K562 (cell line): Measurements from ENCODE around the gene ADRA1B. TPM values are rescaled to one million over a fixed set of nuclear protein-coding genes. Genes with fewer than 3 reads are reported as not detected.

Source experiments
- ATAC-seq: fragments of 200-7000 bp; cut with Tn5 transposase; 3 replicates; pipeline ENCODE4 v1.9.1; 2020; ENCODE audit warnings: moderate library complexity
- BruUV-seq: library from RNA; stranded (reverse); fragments of 400-500 nt; replicated peaks from 2 replicates; lab custom pipeline; 2021; lab: Mats Ljungman, UMichigan
- CTCF ChIA-PET: fragments of 300-600 bp; formaldehyde crosslinking; extraction: SDS; loops from one replicate; lab custom pipeline; 2021; ENCODE audit warnings: low intra/inter-chr PET ratio; lab: Yijun Ruan, JAX
- POLR2A ChIA-PET: fragments of 300-600, 350-650 bp; sonication (Branson Sonifier 250); formaldehyde crosslinking; extraction: SDS; loops from one replicate; lab custom pipeline; 2021; ENCODE audit warnings: antibody characterized with exemption, inconsistent platforms; lab: Yijun Ruan, JAX
- DNase-seq, 4 experiments: peaks; one replicate each; pipeline versions ENCODE4 v3.0.0 to v3.0.0-alpha.2; 2011 to 2018; ENCODE audit warnings: low spot score in 3 of 4, mixed read lengths in 3 of 4; ENCODE audit errors: extremely low read depth in 1 of 4
- FAIRE-seq: peaks from 2 replicates; lab custom pipeline; 2011; peaks lifted over from hg19 to GRCh38; lab: Jason Lieb, UNC
- H2AFZ ChIP-seq: 2 replicates; pipeline ENCODE4 v1.6.0; 2011; ENCODE audit warnings: low read depth, low read length, control low read depth, inconsistent platforms
- H3K27ac ChIP-seq: fragments of 200-600 bp; 3 replicates; pipeline ENCODE4 v1.8.0; 2011; ENCODE audit warnings: low read depth, mild to moderate bottlenecking, control low read depth, inconsistent platforms, low read length, moderate library complexity, mixed read lengths; ENCODE audit errors: extremely low read depth
- H3K27me3 ChIP-seq, 2 experiments: fragments of 300-600 bp in 1 of 2; 2 replicates in 1 of 2; 3 replicates in 1 of 2; pipeline versions ENCODE4 v1.6.0 to v1.8.0; 2011; ENCODE audit warnings: inconsistent platforms in 2 of 2, low read length in 2 of 2, mild to moderate bottlenecking in 1 of 2, mixed read lengths in 1 of 2, moderate library complexity in 1 of 2; ENCODE audit not compliant: control insufficient read depth in 2 of 2, insufficient read depth in 2 of 2
- H3K36me3 ChIP-seq: fragments of 300-600 bp; 3 replicates; pipeline ENCODE4 v1.8.0; 2011; ENCODE audit warnings: mild to moderate bottlenecking, low read length, inconsistent platforms; ENCODE audit not compliant: control insufficient read depth, insufficient read depth
- H3K4me1 ChIP-seq, 2 experiments: fragments of 200-600 bp in 1 of 2; replicated peaks in 1 of 2; 2 replicates in 1 of 2; 3 replicates in 1 of 2; pipeline versions ENCODE4 v1.5.1 to v1.8.0; 2011; ENCODE audit warnings: inconsistent platforms in 2 of 2, low read length in 2 of 2, mild to moderate bottlenecking in 1 of 2, mixed read lengths in 1 of 2, moderate library complexity in 1 of 2; ENCODE audit not compliant: control insufficient read depth in 2 of 2, insufficient read depth in 2 of 2
- H3K4me2 ChIP-seq: 2 replicates; pipeline ENCODE4 v1.6.1; 2011; ENCODE audit warnings: low read length, control low read depth, inconsistent platforms, mixed read lengths; ENCODE audit not compliant: insufficient read depth
- H3K4me3 ChIP-seq: fragments of 200-600 bp; sonication (generic), shearing (Covaris generic); 2 replicates; pipeline ENCODE4 v1.5.1; 2016; ENCODE audit warnings: control low read depth, inconsistent platforms
- H3K79me2 ChIP-seq: fragments of 200-600 bp; 3 replicates; pipeline ENCODE4 v1.8.0; 2011; ENCODE audit warnings: low read length, inconsistent platforms; ENCODE audit not compliant: control insufficient read depth, insufficient read depth
- H3K9ac ChIP-seq, 2 experiments: 2 replicates each; pipeline versions ENCODE4 v1.6.0 to v1.6.1; 2011; ENCODE audit warnings: low read depth in 2 of 2, low read length in 2 of 2, control low read depth in 1 of 2, inconsistent platforms in 1 of 2, mild to moderate bottlenecking in 1 of 2, mixed read lengths in 1 of 2; ENCODE audit not compliant: insufficient read depth in 1 of 2
- H3K9me1 ChIP-seq: one replicate; pipeline ENCODE4 v1.6.0; 2011; ENCODE audit warnings: inconsistent platforms, mild to moderate bottlenecking, low read length, moderate library complexity; ENCODE audit not compliant: control insufficient read depth, insufficient read depth
- H3K9me3 ChIP-seq: replicated peaks from 2 replicates; pipeline ENCODE4 v1.5.1; 2011; ENCODE audit warnings: low read depth, low read length, inconsistent platforms; ENCODE audit not compliant: control insufficient read depth, insufficient read depth
- H4K20me1 ChIP-seq: replicated peaks from 2 replicates; pipeline ENCODE4 v1.6.1; 2011; ENCODE audit warnings: low read length, inconsistent platforms, mixed read lengths; ENCODE audit not compliant: control insufficient read depth, insufficient read depth
- CSDE1 ChIP-seq, 2 experiments: fragments of 450-650 bp; IDR thresholded peaks; 2 replicates each; pipeline ENCODE4 v1.6.1; 2016; ENCODE audit warnings: mild to moderate bottlenecking in 1 of 2
- PTTG1 ChIP-seq: fragments of 450-650 bp; IDR thresholded peaks from 2 replicates; pipeline ENCODE4 v1.6.1; 2016; ENCODE audit warnings: low read depth, mild to moderate bottlenecking, missing genetic modification characterization, missing compliant biosample characterization
- SIX5 ChIP-seq, 2 experiments: IDR thresholded peaks; 2 replicates each; pipeline ENCODE4 v1.6.1; 2011; ENCODE audit warnings: low read length in 2 of 2, borderline replicate concordance in 1 of 2, low read depth in 1 of 2, mild to moderate bottlenecking in 1 of 2, moderate library complexity in 1 of 2; ENCODE audit not compliant: insufficient read depth in 1 of 2
- ZBED1 ChIP-seq: IDR thresholded peaks from 2 replicates; pipeline ENCODE4 v1.6.1; 2014
- ZBTB17 ChIP-seq: fragments of 450-650 bp; formaldehyde crosslinking; IDR thresholded peaks from 2 replicates; pipeline ENCODE4 v1.4.0; 2020; ENCODE audit warnings: mild to moderate bottlenecking
- ZNF23 ChIP-seq: fragments of 250-450 bp; sonication (Bioruptor Pico); IDR thresholded peaks from 2 replicates; pipeline ENCODE4 v1.4.0; 2020; ENCODE audit warnings: mild to moderate bottlenecking
- ZNF253 ChIP-seq: fragments of 250-450 bp; sonication (Bioruptor Pico); conservative IDR thresholded peaks from 2 replicates; pipeline ENCODE4 v1.6.1; 2021; ENCODE audit warnings: mild to moderate bottlenecking
- ZNF347 ChIP-seq: fragments of 450-650 bp; formaldehyde crosslinking; IDR thresholded peaks from 2 replicates; pipeline ENCODE4 v1.4.0; 2020; ENCODE audit warnings: low read depth, mild to moderate bottlenecking, moderate library complexity
- ZNF436 ChIP-seq: fragments of 250-450, 450-650 bp; sonication (Bioruptor Pico); formaldehyde crosslinking; IDR thresholded peaks from 2 replicates; pipeline ENCODE4 v1.7.0; 2020; ENCODE audit warnings: mild to moderate bottlenecking
- WGBS: fragments of 100-300 bp; shearing (Covaris generic); methylation state at CpG from one replicate; pipeline ENCODE4 v1.1.6; 2016; ENCODE audit warnings: low coverage, mixed read lengths; ENCODE audit not compliant: insufficient coverage; ENCODE audit errors: missing lambda C conversion rate; 5-methylcytosine and 5-hydroxymethylcytosine counted together
- in situ Hi-C: fragments of 300-500 bp; cut with MboI; formaldehyde crosslinking; loops from 4 replicates; pipeline ENCODE4 v1.15.0; 2018; ENCODE audit warnings: inconsistent platforms, mixed read lengths
- intact Hi-C: fragments of 100-400 bp; cut with micrococcal nuclease; formaldehyde crosslinking; loops from 2 replicates; pipeline ENCODE4 v1.14.2; 2022
- polyA plus RNA-seq, 8 experiments: library from polyadenylated mRNA; depleted of rRNA in 4 of 8; stranded (reverse) in 5 of 8; unstranded in 3 of 8; fragments of >200 nt; fragmentation: Nextera tagmentation in 2 of 8; fragmentation: Illumina TruSeq in 1 of 8; extraction: Ambion mirVana in 2 of 8; extraction: Trizol in 1 of 8; gene quantifications; 2 replicates each; pipeline versions ENCODE4 v1.2.1 to v1.2.3, GENCODE V29; 2011 to 2014; ENCODE audit warnings: inconsistent platforms in 1 of 8, missing spikeins in 1 of 8
- total RNA-seq, 7 experiments: library from RNA; depleted of rRNA in 6 of 7; stranded (reverse); fragments of >200 nt in 6 of 7; fragmentation: Illumina TruSeq in 2 of 7; extraction: Trizol in 2 of 7; gene quantifications; 2 replicates each; pipeline versions ENCODE4 v1.2.1 to v1.2.3, GENCODE V29; 2011 to 2021; ENCODE audit warnings: low replicate concordance in 1 of 7
- TF ChIP-seq, protein P1 (sequence below): fragments of 450-650 bp; IDR thresholded peaks from 2 replicates; pipeline ENCODE4 v1.7.0; 2016; ENCODE audit warnings: borderline replicate concordance
- TF ChIP-seq, protein P2 (sequence below): fragments of 250-450 bp; sonication (Bioruptor Pico); IDR thresholded peaks from 2 replicates; pipeline ENCODE4 v1.4.0; 2020; ENCODE audit warnings: mild to moderate bottlenecking, moderate library complexity
- TF ChIP-seq, protein P3 (sequence below): fragments of 450-650 bp; IDR thresholded peaks from 2 replicates; pipeline ENCODE4 v1.6.1; 2016; ENCODE audit warnings: low read depth, mild to moderate bottlenecking, moderate library complexity
- TF ChIP-seq, protein P4 (sequence below): fragments of 450-650 bp; IDR thresholded peaks from 2 replicates; pipeline ENCODE4 v1.6.1; 2016; ENCODE audit warnings: missing biosample characterization, missing genetic modification characterization

The ADRA1B gene
- total and polyA plus RNA-seq, 9 of the 15 experiments (the other 6 are each of a cell fraction or from before 2014, with no cell fraction given) = not detected

DNA sequence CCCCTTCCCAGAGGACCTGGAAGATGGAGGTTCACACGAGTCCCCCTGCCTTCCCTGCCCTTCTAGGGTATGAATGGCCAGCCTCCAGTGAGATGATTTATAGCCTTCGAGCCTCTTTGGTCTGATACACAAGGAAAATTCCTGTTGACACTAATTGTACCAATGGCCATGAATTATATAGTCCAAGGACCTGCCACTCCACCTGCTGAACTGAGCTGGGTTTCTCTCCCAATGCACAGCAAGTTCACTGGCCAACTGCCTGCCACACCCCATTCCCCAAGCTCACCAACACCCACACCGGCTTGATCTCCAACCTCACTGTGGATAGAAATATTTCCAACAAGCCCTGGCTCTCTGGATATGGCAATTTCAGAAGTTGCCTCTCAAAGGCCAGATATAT, 9.3 kb upstream of the ADRA1B start:
- POLR2A ChIA-PET = no interaction called here

More for the DNA sequence above, 9.3 kb upstream of the ADRA1B start:
- intact Hi-C loops = no loop called here
- TF ChIP-seq PTTG1 (tag) (no peak), CSDE1 (IDR thresholded peaks at IDR 0.05) (no peak), ZNF347 (CRISPR knock-in tag) (no peak), ZNF436 (CRISPR knock-in tag) (no peak), ZNF23 (CRISPR knock-in tag) (no peak), ZBED1 (no peak), ZBTB17 (CRISPR knock-in tag) (no peak), ZNF253 (CRISPR knock-in tag) (no peak), SIX5 (IDR thresholded peaks at IDR 0.05; ENCODE audit: borderline replicate concordance in 1 of 2, insufficient read depth in 1 of 2, low read depth in 1 of 2, low read length in 2 of 2) (no peak)
- TF ChIP-seq, protein P1, sequence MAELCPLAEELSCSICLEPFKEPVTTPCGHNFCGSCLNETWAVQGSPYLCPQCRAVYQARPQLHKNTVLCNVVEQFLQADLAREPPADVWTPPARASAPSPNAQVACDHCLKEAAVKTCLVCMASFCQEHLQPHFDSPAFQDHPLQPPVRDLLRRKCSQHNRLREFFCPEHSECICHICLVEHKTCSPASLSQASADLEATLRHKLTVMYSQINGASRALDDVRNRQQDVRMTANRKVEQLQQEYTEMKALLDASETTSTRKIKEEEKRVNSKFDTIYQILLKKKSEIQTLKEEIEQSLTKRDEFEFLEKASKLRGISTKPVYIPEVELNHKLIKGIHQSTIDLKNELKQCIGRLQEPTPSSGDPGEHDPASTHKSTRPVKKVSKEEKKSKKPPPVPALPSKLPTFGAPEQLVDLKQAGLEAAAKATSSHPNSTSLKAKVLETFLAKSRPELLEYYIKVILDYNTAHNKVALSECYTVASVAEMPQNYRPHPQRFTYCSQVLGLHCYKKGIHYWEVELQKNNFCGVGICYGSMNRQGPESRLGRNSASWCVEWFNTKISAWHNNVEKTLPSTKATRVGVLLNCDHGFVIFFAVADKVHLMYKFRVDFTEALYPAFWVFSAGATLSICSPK = no peak
- TF ChIP-seq, protein P2, sequence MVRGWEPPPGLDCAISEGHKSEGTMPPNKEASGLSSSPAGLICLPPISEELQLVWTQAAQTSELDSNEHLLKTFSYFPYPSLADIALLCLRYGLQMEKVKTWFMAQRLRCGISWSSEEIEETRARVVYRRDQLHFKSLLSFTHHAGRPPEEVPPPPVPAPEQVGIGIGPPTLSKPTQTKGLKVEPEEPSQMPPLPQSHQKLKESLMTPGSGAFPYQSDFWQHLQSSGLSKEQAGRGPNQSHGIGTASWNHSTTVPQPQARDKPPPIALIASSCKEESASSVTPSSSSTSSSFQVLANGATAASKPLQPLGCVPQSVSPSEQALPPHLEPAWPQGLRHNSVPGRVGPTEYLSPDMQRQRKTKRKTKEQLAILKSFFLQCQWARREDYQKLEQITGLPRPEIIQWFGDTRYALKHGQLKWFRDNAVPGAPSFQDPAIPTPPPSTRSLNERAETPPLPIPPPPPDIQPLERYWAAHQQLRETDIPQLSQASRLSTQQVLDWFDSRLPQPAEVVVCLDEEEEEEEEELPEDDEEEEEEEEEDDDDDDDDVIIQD (CRISPR knock-in tag) = no peak
- TF ChIP-seq, protein P3, sequence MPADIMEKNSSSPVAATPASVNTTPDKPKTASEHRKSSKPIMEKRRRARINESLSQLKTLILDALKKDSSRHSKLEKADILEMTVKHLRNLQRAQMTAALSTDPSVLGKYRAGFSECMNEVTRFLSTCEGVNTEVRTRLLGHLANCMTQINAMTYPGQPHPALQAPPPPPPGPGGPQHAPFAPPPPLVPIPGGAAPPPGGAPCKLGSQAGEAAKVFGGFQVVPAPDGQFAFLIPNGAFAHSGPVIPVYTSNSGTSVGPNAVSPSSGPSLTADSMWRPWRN = no peak
- TF ChIP-seq, protein P4, sequence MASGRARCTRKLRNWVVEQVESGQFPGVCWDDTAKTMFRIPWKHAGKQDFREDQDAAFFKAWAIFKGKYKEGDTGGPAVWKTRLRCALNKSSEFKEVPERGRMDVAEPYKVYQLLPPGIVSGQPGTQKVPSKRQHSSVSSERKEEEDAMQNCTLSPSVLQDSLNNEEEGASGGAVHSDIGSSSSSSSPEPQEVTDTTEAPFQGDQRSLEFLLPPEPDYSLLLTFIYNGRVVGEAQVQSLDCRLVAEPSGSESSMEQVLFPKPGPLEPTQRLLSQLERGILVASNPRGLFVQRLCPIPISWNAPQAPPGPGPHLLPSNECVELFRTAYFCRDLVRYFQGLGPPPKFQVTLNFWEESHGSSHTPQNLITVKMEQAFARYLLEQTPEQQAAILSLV (tag) = no peak
- ATAC-seq (no peak), FAIRE-seq (no peak), DNase-seq (no peak)
- H3K9me3 ChIP-seq = no peaks in the 10 kb centered on the region
- CTCF ChIA-PET = no interaction called here
- BruUV-seq = no TSS peak
- no peak overlapping the region for H3K4me3 ChIP-seq
- H4K20me1 ChIP-seq = no peaks in the 10 kb centered on the region
- 0% methylated on average over 3 of the region's 3 CpGs for WGBS
- no peak overlapping the region for H3K27ac ChIP-seq
- H3K79me2 ChIP-seq = no peaks in the 10 kb centered on the region
- H2AFZ ChIP-seq = no peak overlapping the region
- no peaks in the 10 kb centered on the region for H3K9me1 ChIP-seq
- no peak overlapping the region for H3K4me2 ChIP-seq
- no peak overlapping the region for H3K9ac ChIP-seq
- peaks cover 0 to 12% of the 10 kb centered on the region in 2 experiments; a peak in 3 of 5 replicates for H3K27me3 ChIP-seq
- in situ Hi-C loops = no loop called here
- H3K4me1 ChIP-seq = no peaks in the 10 kb centered on the region
- no peaks in the 10 kb centered on the region for H3K36me3 ChIP-seq
